AG04449 (cell line): Measurements from ENCODE around the gene SMIM38.

Experiments used
- CTCF ChIA-PET: fragments of 350-600 bp; formaldehyde crosslinking; extraction: SDS; loops from one replicate; lab custom pipeline; 2021; ENCODE audit warnings: antibody characterized with exemption; lab: Yijun Ruan, JAX
- POLR2A ChIA-PET: fragments of 400-600, 350-600 bp; formaldehyde crosslinking; extraction: SDS; loops from one replicate; lab custom pipeline; 2020; ENCODE audit warnings: antibody characterized with exemption, inconsistent platforms; lab: Yijun Ruan, JAX
- DNase-seq: peaks from one replicate; pipeline ENCODE4 v3.0.0-alpha.2; 2010; ENCODE audit warnings: low read depth, low spot score
- H3K4me3 ChIP-seq: 2 replicates; pipeline ENCODE4 v1.5.1; 2011; ENCODE audit warnings: low read depth, mild to moderate bottlenecking, control low read depth, low read length
- TF ChIP-seq, protein P1 (sequence below): IDR thresholded peaks from one replicate; pipeline ENCODE4 v1.5.1; 2011; ENCODE audit warnings: mild to moderate bottlenecking, moderate library complexity, low read length, control low read depth, inconsistent platforms; ENCODE audit not compliant: insufficient read depth; ENCODE audit errors: missing control alignments

Gene SMIM38

DNA sequence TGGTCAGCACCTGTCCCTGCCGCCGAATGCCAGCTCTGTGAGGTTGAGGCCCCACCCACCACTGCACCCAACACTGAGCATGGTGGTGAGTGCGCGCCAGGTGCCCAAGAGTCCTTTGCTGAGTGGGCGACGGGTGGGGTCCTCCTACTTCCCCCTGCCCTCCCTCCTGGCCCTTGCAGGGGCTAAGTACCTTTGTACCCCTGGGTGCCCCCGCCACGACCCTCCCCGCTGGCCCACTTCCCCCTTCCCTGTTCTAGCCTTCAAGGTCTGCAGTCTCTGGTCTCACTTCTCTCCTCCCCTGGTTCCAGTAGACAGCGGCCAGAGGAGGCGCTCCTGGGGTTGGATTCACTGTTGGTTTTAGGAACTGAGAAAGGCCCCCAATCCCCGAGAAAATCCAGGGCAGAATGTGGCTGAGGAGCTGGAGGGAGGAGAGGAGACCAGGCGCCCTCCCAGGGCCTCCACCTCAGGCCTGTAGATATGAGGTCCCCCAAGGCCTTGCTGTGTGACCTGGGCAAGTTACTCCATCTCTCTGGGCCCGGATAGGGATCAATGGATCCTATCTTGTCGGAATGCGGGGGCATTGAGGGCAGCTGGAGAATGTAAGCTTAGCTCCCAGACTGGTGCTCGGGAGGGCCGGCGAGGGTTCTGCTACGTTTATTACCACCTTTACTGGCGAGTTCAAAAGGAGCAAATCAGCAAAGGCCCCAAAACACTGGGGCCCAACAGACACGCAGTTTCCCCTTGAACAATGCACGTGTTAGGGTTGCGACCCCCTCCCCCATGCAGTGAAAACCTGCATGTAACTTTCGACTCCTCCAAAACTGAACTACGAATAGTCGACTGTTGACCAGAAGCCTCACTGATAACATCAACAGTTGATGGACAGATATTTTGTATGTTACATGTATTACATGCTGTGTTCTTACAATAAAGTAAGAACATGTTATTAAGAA, 31.9 kb upstream of the SMIM38 start:
- no peak overlapping the region for H3K4me3 ChIP-seq
- POLR2A ChIA-PET, result interaction anchor here (0.5 to 1.0 kb wide), 3 partner anchors 294 to 373 kb away, joined by 3 to 4 read pairs (median 3); no protein-coding TSS in a partner anchor
- TF ChIP-seq, protein P1, sequence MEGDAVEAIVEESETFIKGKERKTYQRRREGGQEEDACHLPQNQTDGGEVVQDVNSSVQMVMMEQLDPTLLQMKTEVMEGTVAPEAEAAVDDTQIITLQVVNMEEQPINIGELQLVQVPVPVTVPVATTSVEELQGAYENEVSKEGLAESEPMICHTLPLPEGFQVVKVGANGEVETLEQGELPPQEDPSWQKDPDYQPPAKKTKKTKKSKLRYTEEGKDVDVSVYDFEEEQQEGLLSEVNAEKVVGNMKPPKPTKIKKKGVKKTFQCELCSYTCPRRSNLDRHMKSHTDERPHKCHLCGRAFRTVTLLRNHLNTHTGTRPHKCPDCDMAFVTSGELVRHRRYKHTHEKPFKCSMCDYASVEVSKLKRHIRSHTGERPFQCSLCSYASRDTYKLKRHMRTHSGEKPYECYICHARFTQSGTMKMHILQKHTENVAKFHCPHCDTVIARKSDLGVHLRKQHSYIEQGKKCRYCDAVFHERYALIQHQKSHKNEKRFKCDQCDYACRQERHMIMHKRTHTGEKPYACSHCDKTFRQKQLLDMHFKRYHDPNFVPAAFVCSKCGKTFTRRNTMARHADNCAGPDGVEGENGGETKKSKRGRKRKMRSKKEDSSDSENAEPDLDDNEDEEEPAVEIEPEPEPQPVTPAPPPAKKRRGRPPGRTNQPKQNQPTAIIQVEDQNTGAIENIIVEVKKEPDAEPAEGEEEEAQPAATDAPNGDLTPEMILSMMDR, result no peak
- no peak for DNase-seq
- CTCF ChIA-PET, result interaction anchor here (0.9 to 2.1 kb wide), 7 partner anchors 8 to 547 kb away, joined by 3 to 17 read pairs (median 3); no protein-coding TSS in a partner anchor

DNA sequence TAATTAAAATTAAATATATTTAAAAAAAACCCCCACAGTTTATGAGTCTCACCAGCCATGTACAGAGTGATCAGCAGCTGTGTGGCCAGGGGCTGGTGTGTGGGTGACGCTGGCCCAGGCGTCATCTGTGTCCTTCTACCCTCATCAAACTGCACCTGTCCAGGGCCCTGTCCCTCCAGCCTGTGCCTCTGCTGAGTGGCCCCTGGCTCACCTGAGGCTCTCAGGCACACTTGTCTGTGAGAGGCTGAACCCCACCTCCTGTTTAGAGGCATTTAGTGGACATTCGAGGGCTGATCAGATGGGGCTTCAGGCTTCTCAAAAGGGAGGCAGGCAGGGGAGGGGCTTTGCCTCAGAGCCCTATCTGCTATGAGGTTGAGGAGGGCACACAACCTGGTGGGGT, 29.9 kb upstream of the SMIM38 start:
- no peak for DNase-seq
- ChIA-PET POLR2A (no interaction called here), CTCF (no interaction called here)
- TF ChIP-seq, protein P1, result no peak
- no peak overlapping the region for H3K4me3 ChIP-seq

DNA sequence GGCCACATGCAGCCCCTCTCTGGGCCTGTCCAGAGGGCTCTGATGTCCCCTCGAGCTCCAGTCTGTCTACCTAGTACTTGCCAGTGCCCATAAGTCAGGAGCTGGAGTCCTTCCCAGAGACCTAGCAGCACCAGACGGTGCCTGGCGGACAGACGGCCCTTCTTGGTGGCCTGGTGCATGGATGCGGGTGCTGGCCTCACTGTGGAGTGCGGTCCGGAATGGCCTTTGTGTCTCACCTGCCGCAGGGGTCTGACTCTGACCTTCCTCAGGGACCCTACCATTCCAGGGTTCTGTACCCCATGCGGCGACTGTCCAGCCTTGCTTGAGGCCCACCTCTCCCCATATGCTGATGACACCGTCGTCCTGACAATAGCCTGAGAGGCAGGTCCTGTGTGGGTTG, 29.4 kb upstream of the SMIM38 start:
- POLR2A ChIA-PET, result no interaction called here
- H3K4me3 ChIP-seq, result no peak overlapping the region
- TF ChIP-seq, protein P1, result no peak
- CTCF ChIA-PET, result no interaction called here
- no peak for DNase-seq

DNA sequence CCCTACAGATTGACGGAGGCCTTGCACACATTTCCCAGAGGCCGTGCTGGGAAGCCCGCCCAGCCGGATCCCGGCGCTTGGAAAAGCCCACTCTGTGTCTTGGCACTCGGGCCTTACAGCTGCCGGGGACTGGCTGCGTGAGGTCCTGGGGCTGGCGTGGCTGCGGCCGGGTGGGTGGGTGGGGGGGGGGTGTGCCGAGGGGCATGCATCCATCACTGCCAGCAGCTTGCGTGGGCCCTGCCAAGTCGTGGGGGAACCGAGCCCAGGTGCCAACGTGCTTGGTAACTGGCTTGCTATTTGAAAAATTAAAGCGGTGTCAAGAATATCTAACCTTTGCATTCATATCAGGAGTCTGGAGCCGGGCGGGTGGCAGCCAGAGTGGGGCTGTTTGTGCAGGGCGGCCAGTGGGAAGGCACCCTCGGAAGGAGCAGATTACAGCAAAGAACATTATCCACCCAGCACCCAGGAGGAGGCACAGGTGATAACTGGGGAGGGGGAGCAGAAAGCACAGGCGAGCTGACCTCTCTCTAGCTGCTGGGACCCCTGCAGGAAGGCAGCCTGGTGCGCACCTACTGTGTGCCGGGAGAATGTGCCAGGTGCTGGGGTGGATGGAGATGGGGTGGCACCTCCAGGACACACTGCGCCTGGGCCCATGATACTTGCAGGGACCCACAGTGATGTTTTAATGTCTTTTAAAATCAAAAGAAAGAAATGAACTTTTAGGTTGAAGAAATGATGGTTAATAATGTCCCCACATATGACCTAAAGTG, 28.5 kb upstream of the SMIM38 start:
- no peak overlapping the region for H3K4me3 ChIP-seq
- CTCF ChIA-PET, result interaction anchor here (1.1 kb wide), 1 partner anchor 166 kb away, joined by 3 read pairs; no protein-coding TSS in a partner anchor
- POLR2A ChIA-PET, result no interaction called here
- no peak for DNase-seq
- TF ChIP-seq, protein P1, result no peak

DNA sequence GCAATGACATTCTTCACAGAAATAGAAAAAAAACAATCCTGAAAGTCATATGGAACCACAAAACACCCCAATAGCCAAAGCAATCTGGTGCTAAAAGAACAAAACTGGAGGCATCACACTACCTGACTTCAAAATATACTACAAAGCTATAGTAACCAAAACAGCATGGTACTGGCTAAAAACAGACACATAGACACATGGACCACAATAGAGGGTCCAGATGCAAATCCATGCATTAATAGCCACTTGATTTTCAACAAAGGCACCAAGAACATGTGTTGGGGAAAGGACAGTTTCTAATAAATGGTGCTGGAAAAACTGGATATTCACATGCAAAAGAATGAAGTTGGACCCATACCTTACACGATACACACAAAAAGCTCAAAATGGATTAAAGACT, 27.9 kb upstream of the SMIM38 start:
- ChIA-PET CTCF (interaction anchor here (1.1 to 1.3 kb wide), 2 partner anchors 30 to 165 kb away, joined by 3 read pairs; no protein-coding TSS in a partner anchor), POLR2A (no interaction called here)

More for the DNA sequence above, 27.9 kb upstream of the SMIM38 start:
- DNase-seq, result no peak
- no peak overlapping the region for H3K4me3 ChIP-seq
- TF ChIP-seq, protein P1, result no peak
